VCaP (cell line): ENCODE data around the gene DHRS4L2.
A peak's percentile ranks its signal among the peaks of the same experiment; 100 is the strongest.
"Not testable (repeated sequence)": the region's sequence is repeated elsewhere in the genome, so short reads cannot be mapped to it uniquely, and the experiment has no call there.

ENCODE experiments used
- H3K27ac ChIP-seq: fragments of 450-650 bp; 2 replicates; pipeline ENCODE4 v1.5.1; 2017
- CTCF ChIP-seq: fragments of 450-650 bp; conservative IDR thresholded peaks from 2 replicates; pipeline ENCODE4 v1.5.1; 2017; ENCODE audit warnings: mild to moderate bottlenecking, moderate library complexity

Gene DHRS4L2

GRCh38 chr14:24036169-24036962 lies 47.6 kb downstream of the DHRS4L2 start:
- H3K27ac ChIP-seq, result peak overlapping the region; percentile 71
- peak; percentile 84 for TF ChIP-seq CTCF

- H3K27ac ChIP-seq, result peak overlapping the region; percentile 71
- peak; percentile 43 for TF ChIP-seq CTCF
Observed at GRCh38 chr14:24036963-24037657, 48.4 kb downstream of the DHRS4L2 start.

GRCh38 chr14:24037658-24038037 lies 48.9 kb downstream of the DHRS4L2 start:
- H3K27ac ChIP-seq, result no peak overlapping the region
- TF ChIP-seq CTCF, result no peak

- no peak overlapping the region for H3K27ac ChIP-seq
- TF ChIP-seq CTCF, result no peak
Observed at GRCh38 chr14:24038686-24039085, 50.0 kb downstream of the DHRS4L2 start.

GRCh38 chr14:24040692-24041091 lies 52.0 kb downstream of the DHRS4L2 start:
- no peak for TF ChIP-seq CTCF
- no peak overlapping the region for H3K27ac ChIP-seq

GRCh38 chr14:24042746-24043145 lies 54.0 kb downstream of the DHRS4L2 start:
- no peak for TF ChIP-seq CTCF
- no peak overlapping the region for H3K27ac ChIP-seq

GRCh38 chr14:24049002-24049401 lies 60.3 kb downstream of the DHRS4L2 start:
- H3K27ac ChIP-seq, result not testable (repeated sequence)

- not testable (repeated sequence) for H3K27ac ChIP-seq
Observed at GRCh38 chr14:24050753-24051152, 62.0 kb downstream of the DHRS4L2 start.
